ENCODE data around the gene DYSF.

GRCh38 chr2:71699428-71699827 lies 246.1 kb downstream of the DYSF start:
- TF ChIP-seq CTCF (IDR thresholded peaks at IDR 0.05; ENCODE audit: low read depth, low read length, poor library complexity, severe bottlenecking) (no peak), EZH2phosphoT487 (IDR thresholded peaks at IDR 0.05; ENCODE audit: borderline replicate concordance, low read length) (no peak)
